Stimulated activated CD4-positive, alpha-beta T cell treated with anti-CD3 and anti-CD28 coated beads, Interleukin-12 subunit alpha, Interleukin-12 subunit beta, amount 100 ng/mL, for 4 hours (primary cell): ENCODE results near the gene CCDC197.

ENCODE experiments used
- DNase-seq: peaks from one replicate; pipeline ENCODE4 v3.0.0-alpha.2; 2020

CCDC197 gene

GRCh38 chr14:93980456-93981201 is 16.5 kb upstream of the CCDC197 start:
- no peak for DNase-seq

- no peak for DNase-seq
Measured at GRCh38 chr14:93981316-93982229, 15.5 kb upstream of the CCDC197 start.

- DNase-seq, result no peak
Measured at GRCh38 chr14:93982230-93983007, 14.7 kb upstream of the CCDC197 start.

GRCh38 chr14:93984070-93984469 is 13.0 kb upstream of the CCDC197 start:
- DNase-seq, result no peak

GRCh38 chr14:93984987-93985410 is 12.1 kb upstream of the CCDC197 start:
- no peak for DNase-seq

GRCh38 chr14:93986955-93987354 is 10.1 kb upstream of the CCDC197 start:
- no peak for DNase-seq

- DNase-seq, result no peak
Measured at GRCh38 chr14:93987376-93987775, 9.7 kb upstream of the CCDC197 start.

GRCh38 chr14:93987815-93988476 is 9.2 kb upstream of the CCDC197 start:
- no peak for DNase-seq

- no peak for DNase-seq
Measured at GRCh38 chr14:93989939-93990338, 7.2 kb upstream of the CCDC197 start.

- no peak for DNase-seq
Measured at GRCh38 chr14:93991212-93991611, 5.9 kb upstream of the CCDC197 start.

- no peak for DNase-seq
Measured at GRCh38 chr14:93991649-93992048, 5.5 kb upstream of the CCDC197 start.

- no peak for DNase-seq
Measured at GRCh38 chr14:93993382-93993781, 3.7 kb upstream of the CCDC197 start.

- DNase-seq, result peak; percentile 54
Measured at GRCh38 chr14:93994919-93995682, 2.0 kb upstream of the CCDC197 start.

GRCh38 chr14:93996130-93996695 is 888 bp upstream of the CCDC197 start:
- no peak for DNase-seq

- no peak for DNase-seq
Measured at GRCh38 chr14:93997916-93998870, 1.1 kb downstream of the CCDC197 start.

- DNase-seq, result no peak
Measured at GRCh38 chr14:93998871-93999403, 1.8 kb downstream of the CCDC197 start.

GRCh38 chr14:93999573-93999972 is 2.5 kb downstream of the CCDC197 start:
- no peak for DNase-seq

GRCh38 chr14:94000267-94000666 is 3.2 kb downstream of the CCDC197 start:
- no peak for DNase-seq

GRCh38 chr14:94001016-94001415 is 3.9 kb downstream of the CCDC197 start:
- DNase-seq, result no peak
